ENCODE results near the gene DES.

DNA sequence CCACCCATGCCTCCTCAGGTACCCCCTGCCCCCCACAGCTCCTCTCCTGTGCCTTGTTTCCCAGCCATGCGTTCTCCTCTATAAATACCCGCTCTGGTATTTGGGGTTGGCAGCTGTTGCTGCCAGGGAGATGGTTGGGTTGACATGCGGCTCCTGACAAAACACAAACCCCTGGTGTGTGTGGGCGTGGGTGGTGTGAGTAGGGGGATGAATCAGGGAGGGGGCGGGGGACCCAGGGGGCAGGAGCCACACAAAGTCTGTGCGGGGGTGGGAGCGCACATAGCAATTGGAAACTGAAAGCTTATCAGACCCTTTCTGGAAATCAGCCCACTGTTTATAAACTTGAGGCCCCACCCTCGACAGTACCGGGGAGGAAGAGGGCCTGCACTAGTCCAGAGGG, 803 bp upstream of the DES start:
- TF ChIP-seq, protein P1, sequence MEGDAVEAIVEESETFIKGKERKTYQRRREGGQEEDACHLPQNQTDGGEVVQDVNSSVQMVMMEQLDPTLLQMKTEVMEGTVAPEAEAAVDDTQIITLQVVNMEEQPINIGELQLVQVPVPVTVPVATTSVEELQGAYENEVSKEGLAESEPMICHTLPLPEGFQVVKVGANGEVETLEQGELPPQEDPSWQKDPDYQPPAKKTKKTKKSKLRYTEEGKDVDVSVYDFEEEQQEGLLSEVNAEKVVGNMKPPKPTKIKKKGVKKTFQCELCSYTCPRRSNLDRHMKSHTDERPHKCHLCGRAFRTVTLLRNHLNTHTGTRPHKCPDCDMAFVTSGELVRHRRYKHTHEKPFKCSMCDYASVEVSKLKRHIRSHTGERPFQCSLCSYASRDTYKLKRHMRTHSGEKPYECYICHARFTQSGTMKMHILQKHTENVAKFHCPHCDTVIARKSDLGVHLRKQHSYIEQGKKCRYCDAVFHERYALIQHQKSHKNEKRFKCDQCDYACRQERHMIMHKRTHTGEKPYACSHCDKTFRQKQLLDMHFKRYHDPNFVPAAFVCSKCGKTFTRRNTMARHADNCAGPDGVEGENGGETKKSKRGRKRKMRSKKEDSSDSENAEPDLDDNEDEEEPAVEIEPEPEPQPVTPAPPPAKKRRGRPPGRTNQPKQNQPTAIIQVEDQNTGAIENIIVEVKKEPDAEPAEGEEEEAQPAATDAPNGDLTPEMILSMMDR (conservative IDR thresholded peaks at IDR 0.05 in 1 of 2, IDR thresholded peaks at IDR 0.05 in 1 of 2; ENCODE audit: extremely low read depth in 1 of 2, insufficient read depth in 1 of 2, low read depth in 1 of 2, low read length in 2 of 2): no peak
- no peak for TF ChIP-seq EZH2 (IDR thresholded peaks at IDR 0.05; ENCODE audit: borderline replicate concordance, low read length)

Data from mammary epithelial cell (primary cell).